NCI-H345 treated with DMSO at 0.1 percent for 48 hours (cell line): Measurements from ENCODE around the gene HP.

Experiments
- DNase-seq: peaks from one replicate; lab custom pipeline; 2025; ENCODE audit not compliant: unreplicated experiment; lab: John Stamatoyannopoulos, UW

The HP gene

GRCh38 chr16:72084445-72084844, 30.1 kb downstream of the HP start:
- DNase-seq = no peak

GRCh38 chr16:72085002-72085401, 30.7 kb downstream of the HP start:
- no peak for DNase-seq

GRCh38 chr16:72091217-72091616, 36.9 kb downstream of the HP start:
- no peak for DNase-seq

GRCh38 chr16:72092832-72093447, 38.6 kb downstream of the HP start:
- DNase-seq = peak; percentile 3

GRCh38 chr16:72093448-72094265, 39.4 kb downstream of the HP start, which contains the start of the genes DHX38 and TXNL4B:
Gene DHX38, plus strand, starts transcription at chr16:72093847. Its CDS starts 2,311 bp downstream, at chr16:72096158.
Gene TXNL4B, minus strand, starts transcription at chr16:72093620. Its CDS starts 2,871 bp downstream, at chr16:72090749.
- DNase-seq = peak; percentile 87

GRCh38 chr16:72094266-72094610, 39.9 kb downstream of the HP start:
- no peak for DNase-seq

GRCh38 chr16:72098936-72099335, 44.6 kb downstream of the HP start:
- no peak for DNase-seq

- DNase-seq = no peak
Observed at GRCh38 chr16:72099377-72099818, 45.1 kb downstream of the HP start.

- no peak for DNase-seq
Observed at GRCh38 chr16:72101195-72101594, 46.9 kb downstream of the HP start.

GRCh38 chr16:72104905-72105304, 50.6 kb downstream of the HP start:
- DNase-seq = no peak

GRCh38 chr16:72105978-72106377, 51.7 kb downstream of the HP start:
- no peak for DNase-seq

- DNase-seq = no peak
Observed at GRCh38 chr16:72107371-72107770, 53.1 kb downstream of the HP start.

- no peak for DNase-seq
Observed at GRCh38 chr16:72108353-72109102, 54.2 kb downstream of the HP start.

- no peak for DNase-seq
Observed at GRCh38 chr16:72109300-72109699, 55.0 kb downstream of the HP start.

GRCh38 chr16:72109966-72110530, 55.7 kb downstream of the HP start:
- DNase-seq = no peak
